Lung microvascular endothelial cell (primary cell): ENCODE measurements around the gene ATP2A2. TPM values are rescaled to one million over a fixed set of nuclear protein-coding genes. Genes with fewer than 3 reads are reported as not detected.
A peak's percentile ranks its signal among the peaks of the same experiment; 100 is the strongest.
"Not testable (repeated sequence)": the region's sequence is repeated elsewhere in the genome, so short reads cannot be mapped to it uniquely, and the experiment has no call there.

Experiments
- DNase-seq, 2 donors: peaks; one replicate each; pipeline versions ENCODE4 v3.0.0 to v3.0.0-alpha.2; 2010; ENCODE audit warnings: low read depth in 2 of 2
- total RNA-seq: library from RNA; depleted of rRNA; stranded (reverse); fragments of >200 nt; gene quantifications from 2 replicates; pipeline ENCODE4 v1.2.1, GENCODE V29; 2014

The ATP2A2 gene
- total RNA-seq, 1 donor from 2014 or later: 113 TPM

DNA sequence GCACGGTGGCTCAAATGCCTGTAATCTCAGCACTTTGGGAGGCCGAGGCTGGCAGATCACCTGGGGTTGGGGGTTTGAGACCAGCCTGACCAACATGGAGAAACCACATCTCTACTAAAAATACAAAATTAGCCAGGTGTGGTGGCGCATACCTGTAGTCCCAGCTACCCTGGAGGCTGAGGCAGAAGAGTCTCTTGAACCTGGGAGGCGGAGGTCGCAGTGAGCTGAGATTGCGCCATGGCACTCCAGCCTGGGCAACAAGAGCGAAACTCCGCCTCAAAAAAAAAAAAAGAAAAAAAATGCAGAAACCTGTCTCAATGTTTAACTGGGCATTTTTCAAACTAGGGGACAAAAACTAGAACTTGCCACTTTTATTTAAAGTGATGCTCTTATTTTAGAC, 59.2 kb downstream of the ATP2A2 start:
- DNase-seq: not testable (repeated sequence)

DNA sequence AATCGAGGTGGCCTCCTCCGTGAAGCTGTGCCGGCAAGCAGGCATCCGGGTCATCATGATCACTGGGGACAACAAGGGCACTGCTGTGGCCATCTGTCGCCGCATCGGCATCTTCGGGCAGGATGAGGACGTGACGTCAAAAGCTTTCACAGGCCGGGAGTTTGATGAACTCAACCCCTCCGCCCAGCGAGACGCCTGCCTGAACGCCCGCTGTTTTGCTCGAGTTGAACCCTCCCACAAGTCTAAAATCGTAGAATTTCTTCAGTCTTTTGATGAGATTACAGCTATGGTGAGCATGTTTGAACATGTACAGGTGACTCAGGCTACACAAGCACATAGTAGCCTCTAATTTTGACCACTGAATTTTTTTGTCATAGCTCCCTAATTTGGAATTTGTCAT, 59.7 kb downstream of the ATP2A2 start:
- peak in 1 of 2 donors; percentile 58 for DNase-seq

GRCh38 chr12:110342157-110342556, 61.1 kb downstream of the ATP2A2 start:
- no peak for DNase-seq

DNA sequence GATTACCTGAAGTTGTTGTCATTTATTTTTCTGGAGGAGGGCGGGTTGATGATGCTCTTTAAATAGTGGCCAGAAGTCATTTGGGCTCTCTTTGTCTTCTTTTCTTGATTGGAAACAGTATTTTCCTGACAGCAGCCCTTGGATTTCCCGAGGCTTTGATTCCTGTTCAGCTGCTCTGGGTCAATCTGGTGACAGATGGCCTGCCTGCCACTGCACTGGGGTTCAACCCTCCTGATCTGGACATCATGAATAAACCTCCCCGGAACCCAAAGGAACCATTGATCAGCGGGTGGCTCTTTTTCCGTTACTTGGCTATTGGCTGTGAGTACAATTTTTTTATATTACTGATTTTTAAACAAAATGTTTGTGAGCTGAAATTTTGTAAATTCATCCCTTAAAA, 62.1 kb downstream of the ATP2A2 start:
- no peak for DNase-seq

DNA sequence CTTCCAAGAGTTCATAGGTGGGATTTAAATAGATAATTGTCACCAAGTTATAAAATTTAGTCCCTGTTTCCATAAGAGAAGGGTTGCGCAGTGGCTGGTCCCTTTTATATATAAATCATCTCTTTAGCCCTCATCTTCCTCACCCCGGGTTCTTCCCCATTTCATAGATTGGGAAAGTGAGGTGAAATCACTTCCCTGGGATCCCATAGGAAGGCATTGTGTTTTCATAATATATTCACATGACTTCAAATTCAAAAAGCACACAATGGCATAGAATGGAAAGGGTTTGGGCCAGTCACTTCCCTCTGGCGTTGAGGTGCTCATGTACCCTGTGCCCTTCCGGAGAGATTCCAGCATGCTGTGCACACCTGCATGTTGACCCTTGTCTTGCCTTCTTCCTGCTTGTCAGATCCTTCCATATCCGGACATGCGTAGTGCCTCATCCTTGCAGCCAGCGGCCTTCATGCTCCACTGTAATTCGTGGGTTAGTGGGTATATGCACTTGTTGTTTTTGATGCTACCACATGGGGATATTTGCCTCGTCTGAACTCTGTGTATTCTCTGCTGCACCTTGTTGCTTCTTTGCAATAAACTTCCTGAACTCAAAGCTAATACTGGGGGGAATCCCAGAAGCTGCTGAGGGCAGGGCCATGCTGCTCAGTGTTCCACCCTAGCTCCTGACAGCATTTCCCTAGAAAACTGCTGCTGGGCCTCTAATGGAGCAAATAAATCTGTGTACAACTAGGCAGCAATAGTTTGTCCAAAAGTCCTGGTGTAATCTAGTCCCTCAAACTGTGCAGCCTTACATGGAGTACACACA, 62.9 kb downstream of the ATP2A2 start:
- DNase-seq: peak in 1 of 2 donors; percentile 91

DNA sequence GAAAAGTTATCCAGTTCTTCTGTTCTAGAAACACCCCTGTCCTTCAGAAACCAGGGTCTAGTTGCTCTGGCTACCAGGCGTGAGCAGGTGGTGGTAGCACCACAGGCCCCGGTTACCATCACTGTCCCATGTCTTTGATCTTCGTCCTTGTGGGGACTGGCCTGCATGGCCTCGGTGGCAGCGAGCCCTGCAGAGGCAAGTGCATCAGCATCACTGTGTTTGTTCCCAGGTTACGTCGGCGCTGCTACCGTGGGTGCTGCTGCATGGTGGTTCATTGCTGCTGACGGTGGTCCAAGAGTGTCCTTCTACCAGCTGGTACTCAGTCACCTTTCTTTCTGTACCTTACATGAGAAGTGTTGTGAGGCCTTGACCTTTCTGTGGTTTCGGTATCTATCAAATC, 63.6 kb downstream of the ATP2A2 start:
- DNase-seq: no peak

- DNase-seq: no peak
Measured at GRCh38 chr12:110345176-110345661, 64.2 kb downstream of the ATP2A2 start.

DNA sequence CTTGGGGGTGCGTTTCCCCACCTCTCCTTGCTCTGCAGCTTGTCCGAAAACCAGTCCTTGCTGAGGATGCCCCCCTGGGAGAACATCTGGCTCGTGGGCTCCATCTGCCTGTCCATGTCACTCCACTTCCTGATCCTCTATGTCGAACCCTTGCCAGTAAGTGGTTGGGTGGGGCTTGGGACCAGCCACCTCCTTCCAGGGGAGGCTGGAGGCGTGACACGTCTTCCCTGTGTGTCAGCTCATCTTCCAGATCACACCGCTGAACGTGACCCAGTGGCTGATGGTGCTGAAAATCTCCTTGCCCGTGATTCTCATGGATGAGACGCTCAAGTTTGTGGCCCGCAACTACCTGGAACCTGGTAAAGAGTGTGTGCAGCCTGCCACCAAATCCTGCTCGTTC, 64.9 kb downstream of the ATP2A2 start:
- no peak for DNase-seq

GRCh38 chr12:110347767-110348166, 66.7 kb downstream of the ATP2A2 start:
- DNase-seq: no peak

GRCh38 chr12:110348431-110349059, 67.5 kb downstream of the ATP2A2 start:
- DNase-seq: no peak

GRCh38 chr12:110349096-110349495, 68.0 kb downstream of the ATP2A2 start:
- DNase-seq: no peak

DNA sequence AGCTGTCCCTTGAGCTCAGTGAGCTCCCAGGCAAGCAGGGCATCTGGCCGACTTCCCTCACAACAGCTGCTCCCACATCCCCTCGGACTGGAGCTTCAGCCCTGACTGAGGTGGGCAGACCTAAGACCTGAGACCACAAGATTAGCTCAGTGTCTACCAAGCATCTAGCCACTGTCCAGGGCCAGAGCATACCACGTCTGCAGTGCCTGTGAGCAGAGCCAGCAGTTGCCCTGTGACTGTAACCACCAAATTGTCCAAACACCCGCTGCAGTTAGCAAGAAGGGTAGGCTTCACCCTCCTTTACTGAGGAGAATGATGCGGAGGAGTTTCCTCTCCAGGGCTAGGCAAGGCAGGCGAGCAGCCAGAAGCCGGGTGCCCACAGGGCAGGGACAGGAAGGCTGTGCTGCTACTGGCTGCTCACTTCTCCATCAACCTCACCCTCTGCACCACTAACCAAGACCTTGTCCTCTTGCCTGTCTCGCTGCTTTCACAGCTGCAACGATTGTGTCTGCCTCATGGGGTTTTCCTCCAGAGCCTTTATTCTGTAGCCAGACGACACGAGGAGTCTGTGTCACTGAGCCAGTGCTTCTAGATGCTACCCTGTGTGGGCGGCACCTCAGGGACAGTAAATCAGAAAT, 68.6 kb downstream of the ATP2A2 start:
- DNase-seq: no peak

GRCh38 chr12:110351119-110351518, 70.1 kb downstream of the ATP2A2 start:
- no peak for DNase-seq

- peak in 1 of 2 donors; percentile 46 for DNase-seq
Measured at GRCh38 chr12:110352401-110352800, 71.4 kb downstream of the ATP2A2 start.

- no peak for DNase-seq
Measured at GRCh38 chr12:110353211-110353965, 72.3 kb downstream of the ATP2A2 start.

DNA sequence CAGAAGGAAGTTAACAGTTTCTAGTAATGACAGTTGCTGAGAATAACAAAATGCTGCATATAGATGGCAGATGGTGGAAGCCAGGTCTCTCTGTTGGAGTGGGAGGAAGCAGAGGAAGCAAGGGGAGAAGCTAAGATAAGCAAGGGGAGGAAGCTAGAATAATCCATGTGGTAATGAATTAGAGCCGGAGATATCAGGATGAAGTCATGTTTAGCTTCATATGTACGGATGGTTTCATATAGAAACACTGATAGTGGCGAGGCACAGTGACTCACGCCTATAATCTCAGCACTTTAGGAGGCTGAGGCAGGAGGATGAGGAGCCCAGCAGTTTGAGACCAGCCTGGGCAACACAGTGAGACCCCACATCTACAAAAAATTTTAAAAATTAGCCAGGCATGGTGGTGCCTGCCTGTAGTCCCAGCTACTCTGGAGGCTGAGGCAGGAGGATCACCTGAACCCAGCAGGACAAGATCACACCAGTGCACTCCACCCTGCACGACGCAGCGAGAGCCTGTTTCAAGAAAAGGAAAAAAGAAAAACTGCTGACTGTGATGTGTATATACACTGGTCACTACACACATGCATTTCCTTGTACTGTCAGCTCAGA, 73.2 kb downstream of the ATP2A2 start:
- DNase-seq: peak; percentile 81 to 88

- peak; percentile 36 to 45 for DNase-seq
Measured at GRCh38 chr12:110355073-110355472, 74.0 kb downstream of the ATP2A2 start.

DNA sequence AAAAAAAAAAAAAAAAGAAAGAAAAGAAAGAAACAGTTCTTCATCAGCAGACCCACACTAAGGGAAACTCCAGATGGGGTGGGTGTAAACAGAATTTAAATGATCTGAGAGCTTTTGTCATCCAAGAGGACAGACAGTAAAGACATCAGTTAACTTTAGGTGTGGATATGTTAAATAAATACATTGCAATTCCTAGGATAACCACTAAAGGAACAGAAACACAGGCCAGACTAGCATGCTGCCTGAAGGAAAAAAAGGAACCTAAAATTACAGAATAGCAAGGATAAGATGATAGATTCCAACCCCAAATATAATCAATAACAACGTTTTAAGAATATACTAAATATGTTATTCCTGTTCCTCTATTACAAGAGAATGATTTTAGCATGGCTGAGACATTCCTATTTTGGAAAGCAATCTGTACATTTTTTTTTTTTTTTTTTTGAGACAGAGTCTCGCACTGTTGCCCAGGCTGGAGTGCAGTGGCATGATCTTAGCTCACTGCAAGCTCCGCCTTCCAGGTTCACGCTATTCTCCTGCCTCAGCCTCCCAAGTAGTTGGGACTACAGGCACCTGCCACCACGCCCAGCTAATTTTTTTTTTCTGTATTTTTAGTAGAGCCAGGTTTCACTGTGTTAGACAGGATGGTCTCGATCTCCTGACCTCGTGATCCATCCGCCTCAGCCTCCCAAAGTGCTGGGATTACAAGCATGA, 77.5 kb downstream of the ATP2A2 start:
- not testable (repeated sequence) for DNase-seq

DNA sequence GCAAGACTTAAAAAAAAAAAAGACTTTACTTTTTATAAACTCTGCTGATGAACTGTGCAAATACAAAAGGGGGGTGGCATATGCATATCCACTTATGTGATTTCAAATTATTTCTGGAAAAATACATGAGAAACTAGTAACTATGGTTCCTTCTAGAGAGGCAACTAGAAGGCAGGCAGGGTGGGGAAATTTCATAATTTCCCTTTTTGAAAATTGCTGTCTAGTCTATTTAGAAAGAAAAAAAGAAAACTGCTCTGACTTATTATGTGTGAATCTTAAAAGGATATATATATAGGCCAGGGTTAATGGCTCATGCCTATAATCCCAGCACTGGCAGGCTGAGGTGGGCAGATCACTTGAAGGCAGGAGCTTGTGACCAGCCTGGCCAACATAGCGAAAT, 80.2 kb downstream of the ATP2A2 start:
- no peak for DNase-seq

- no peak for DNase-seq
Measured at GRCh38 chr12:110365489-110366320, 84.7 kb downstream of the ATP2A2 start.
